Measurements from ENCODE around the gene NHLRC4.

DNA sequence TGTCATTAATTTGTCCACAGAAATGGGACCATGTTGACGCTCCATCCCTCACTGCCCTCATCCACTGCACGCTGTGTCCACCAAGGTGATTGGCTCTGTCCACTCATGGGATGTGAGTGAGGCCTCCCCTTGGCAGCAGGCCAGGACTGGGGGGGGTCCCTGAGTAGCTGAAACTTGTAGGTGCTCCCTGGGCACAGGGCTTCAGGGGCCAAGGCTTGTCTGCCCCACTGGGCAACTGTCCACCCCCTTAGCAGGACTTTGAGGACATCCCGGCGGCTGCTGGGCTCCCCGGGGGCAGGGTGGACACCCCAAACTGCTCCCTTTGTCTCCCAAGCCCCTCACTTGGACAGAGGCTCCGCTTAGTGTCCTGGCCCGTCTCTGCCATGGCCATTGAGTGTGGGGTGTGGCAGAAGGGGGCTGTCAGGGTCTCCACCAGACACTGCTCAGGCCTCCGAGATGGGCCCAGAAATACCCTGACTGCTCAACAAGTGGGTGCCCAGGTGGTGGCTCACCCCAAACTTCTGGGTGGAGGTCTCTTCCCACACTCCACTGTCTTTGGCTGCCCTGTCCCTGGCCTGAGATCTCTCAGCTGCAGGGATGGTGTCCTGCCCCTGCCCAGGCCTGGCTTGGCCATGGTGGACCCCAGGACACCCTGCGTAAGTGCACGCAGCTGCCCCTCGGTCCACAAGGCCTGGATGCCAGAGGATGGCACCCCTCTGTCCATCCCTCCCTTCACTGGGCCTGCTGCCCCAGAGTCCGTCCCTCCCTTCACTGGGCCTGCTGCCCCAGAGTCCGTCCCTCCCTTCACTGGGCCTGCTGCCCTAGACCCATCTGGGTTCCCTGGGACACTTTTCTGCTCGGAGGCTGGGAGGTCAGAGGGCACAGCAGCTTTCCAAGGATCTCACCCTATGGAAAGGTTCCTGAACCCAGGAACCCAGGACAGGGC is 20.1 kb downstream of the NHLRC4 start:
- TF ChIP-seq, protein P1, sequence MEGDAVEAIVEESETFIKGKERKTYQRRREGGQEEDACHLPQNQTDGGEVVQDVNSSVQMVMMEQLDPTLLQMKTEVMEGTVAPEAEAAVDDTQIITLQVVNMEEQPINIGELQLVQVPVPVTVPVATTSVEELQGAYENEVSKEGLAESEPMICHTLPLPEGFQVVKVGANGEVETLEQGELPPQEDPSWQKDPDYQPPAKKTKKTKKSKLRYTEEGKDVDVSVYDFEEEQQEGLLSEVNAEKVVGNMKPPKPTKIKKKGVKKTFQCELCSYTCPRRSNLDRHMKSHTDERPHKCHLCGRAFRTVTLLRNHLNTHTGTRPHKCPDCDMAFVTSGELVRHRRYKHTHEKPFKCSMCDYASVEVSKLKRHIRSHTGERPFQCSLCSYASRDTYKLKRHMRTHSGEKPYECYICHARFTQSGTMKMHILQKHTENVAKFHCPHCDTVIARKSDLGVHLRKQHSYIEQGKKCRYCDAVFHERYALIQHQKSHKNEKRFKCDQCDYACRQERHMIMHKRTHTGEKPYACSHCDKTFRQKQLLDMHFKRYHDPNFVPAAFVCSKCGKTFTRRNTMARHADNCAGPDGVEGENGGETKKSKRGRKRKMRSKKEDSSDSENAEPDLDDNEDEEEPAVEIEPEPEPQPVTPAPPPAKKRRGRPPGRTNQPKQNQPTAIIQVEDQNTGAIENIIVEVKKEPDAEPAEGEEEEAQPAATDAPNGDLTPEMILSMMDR (conservative IDR thresholded peaks at IDR 0.05; ENCODE audit: low read depth, low read length) = no peak
- TF ChIP-seq RCOR1 (IDR thresholded peaks at IDR 0.05; ENCODE audit: insufficient replicate concordance, low read length) (no peak), RFX5 (IDR thresholded peaks at IDR 0.05; ENCODE audit: low read depth, low read length) (no peak), MXI1 (IDR thresholded peaks at IDR 0.05; ENCODE audit: borderline replicate concordance, low read depth, low read length) (no peak), POLR2A (IDR thresholded peaks at IDR 0.05; ENCODE audit: low read depth, low read length) (no peak; the same call in 1 of the 2 replicates), SMC3 (IDR thresholded peaks at IDR 0.05; ENCODE audit: low read depth, low read length) (no peak), NFE2L2 (IDR thresholded peaks at IDR 0.05; ENCODE audit: low read depth, low read length) (no peak), CEBPB (IDR thresholded peaks at IDR 0.05; ENCODE audit: low read depth, low read length) (no peak), RAD21 (IDR thresholded peaks at IDR 0.05; ENCODE audit: low read length) (no peak), BHLHE40 (IDR thresholded peaks at IDR 0.05; ENCODE audit: low read depth, low read length) (no peak)
- TF ChIP-seq, protein P2, sequence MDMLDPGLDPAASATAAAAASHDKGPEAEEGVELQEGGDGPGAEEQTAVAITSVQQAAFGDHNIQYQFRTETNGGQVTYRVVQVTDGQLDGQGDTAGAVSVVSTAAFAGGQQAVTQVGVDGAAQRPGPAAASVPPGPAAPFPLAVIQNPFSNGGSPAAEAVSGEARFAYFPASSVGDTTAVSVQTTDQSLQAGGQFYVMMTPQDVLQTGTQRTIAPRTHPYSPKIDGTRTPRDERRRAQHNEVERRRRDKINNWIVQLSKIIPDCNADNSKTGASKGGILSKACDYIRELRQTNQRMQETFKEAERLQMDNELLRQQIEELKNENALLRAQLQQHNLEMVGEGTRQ (IDR thresholded peaks at IDR 0.05; ENCODE audit: low read depth, low read length) = no peak
- TF ChIP-seq, protein P3, sequence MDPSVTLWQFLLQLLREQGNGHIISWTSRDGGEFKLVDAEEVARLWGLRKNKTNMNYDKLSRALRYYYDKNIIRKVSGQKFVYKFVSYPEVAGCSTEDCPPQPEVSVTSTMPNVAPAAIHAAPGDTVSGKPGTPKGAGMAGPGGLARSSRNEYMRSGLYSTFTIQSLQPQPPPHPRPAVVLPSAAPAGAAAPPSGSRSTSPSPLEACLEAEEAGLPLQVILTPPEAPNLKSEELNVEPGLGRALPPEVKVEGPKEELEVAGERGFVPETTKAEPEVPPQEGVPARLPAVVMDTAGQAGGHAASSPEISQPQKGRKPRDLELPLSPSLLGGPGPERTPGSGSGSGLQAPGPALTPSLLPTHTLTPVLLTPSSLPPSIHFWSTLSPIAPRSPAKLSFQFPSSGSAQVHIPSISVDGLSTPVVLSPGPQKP (IDR thresholded peaks at IDR 0.05; ENCODE audit: borderline replicate concordance, low read depth, low read length) = no peak
